ENCODE results near the gene FOSB.
"Not testable (repeated sequence)": the region's sequence is repeated elsewhere in the genome, so short reads cannot be mapped to it uniquely, and the experiment has no call there.

The FOSB gene

DNA sequence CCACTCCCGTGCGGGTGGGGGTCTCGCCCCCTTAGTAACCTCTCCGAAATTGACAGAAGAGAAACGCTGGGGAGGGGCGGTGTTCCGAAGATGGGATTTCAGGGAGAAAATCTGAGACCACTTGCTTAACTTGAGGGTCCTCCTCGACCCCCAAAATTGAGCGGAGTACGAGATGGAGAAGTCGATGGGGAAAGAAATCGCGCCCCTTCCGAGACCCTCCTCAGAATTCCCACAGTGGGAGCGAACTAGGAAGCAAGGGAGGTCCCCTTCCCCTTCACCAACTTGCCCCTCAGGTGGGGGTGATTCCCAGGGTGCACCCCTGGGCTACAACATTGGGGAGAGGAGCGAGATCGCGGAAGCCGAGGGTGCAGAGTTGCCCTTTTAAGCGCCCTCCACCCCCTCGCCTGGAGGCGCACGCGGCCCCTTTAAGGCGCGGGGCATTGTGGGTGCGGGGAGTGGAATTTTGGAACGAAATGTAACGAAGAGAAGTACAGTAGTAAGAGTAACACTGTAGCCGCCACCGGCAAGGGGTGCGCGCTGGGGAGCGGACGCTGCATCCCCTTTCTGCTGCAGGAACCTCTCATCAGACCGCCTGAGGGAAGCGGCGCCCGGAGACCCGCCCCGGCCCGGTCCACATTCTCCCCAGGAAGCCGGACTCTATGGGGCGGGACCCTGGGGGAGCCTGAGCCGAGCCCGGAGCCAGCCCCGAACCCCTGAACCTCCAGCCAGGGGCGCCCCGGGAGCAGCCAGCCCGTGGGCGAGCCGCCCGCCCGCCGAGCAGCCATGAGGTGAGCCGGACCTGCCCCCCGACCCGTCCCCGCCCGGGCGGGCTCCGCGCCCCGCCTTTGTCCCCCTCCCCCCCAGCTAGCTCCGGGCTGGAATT lies 39.4 kb downstream of the FOSB start, which contains the start of gene VASP:
TSS of gene VASP (plus strand) at position 491 of the 883 bp plus-strand sequence. CDS start at position 784, 293 bp downstream.
- DNase-seq = peak; percentile 60

DNA sequence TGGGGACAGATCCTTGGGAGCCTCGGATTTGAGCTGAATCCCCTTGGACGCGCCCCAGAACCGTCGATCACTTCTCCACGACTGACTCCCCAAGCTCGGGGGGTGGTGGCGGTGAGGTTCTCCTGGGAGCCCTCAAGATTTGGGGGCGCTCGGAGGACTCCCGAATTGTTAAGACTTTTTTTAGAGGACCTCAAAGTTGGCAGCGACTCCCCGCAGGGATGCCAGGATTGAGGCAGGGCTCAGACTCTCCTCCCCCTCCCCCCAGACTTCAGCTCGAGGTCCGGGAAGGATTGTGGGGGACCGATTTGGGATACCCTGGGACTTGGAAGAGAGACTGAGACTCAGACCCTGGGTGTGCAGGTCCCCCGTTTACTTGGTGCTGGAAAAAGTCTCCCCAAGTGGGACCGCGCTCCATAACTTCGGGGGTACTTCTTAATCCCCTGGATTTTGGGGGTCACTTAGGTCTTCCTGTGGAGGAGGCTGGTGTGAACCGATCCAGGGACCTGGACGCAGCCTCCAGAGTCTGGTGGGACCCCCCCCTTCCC lies 40.1 kb downstream of the FOSB start:
- no peak for DNase-seq

DNA sequence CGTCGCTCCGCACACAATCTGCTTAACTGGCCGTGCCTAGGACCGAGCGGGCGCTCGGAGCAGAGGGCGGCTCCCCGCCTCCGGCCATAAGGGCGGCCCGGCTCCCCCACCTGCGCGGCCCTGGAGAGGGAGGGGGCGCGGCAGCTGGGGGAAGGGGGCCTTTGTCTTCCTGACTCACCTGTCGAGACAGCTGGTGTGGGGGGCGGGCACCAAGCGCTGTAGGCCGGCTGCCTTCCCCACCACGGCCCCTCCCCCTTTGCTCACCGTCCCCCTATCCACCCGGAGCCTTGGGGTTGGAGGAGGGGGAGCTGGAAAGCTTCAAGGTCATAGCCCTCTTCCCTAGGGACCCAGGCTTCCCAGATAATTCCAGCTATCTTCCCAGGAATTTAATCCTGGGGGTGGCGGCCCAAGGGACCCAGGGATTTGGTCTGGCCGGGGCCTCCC lies 40.6 kb downstream of the FOSB start:
- peak; percentile 56 for DNase-seq

DNA sequence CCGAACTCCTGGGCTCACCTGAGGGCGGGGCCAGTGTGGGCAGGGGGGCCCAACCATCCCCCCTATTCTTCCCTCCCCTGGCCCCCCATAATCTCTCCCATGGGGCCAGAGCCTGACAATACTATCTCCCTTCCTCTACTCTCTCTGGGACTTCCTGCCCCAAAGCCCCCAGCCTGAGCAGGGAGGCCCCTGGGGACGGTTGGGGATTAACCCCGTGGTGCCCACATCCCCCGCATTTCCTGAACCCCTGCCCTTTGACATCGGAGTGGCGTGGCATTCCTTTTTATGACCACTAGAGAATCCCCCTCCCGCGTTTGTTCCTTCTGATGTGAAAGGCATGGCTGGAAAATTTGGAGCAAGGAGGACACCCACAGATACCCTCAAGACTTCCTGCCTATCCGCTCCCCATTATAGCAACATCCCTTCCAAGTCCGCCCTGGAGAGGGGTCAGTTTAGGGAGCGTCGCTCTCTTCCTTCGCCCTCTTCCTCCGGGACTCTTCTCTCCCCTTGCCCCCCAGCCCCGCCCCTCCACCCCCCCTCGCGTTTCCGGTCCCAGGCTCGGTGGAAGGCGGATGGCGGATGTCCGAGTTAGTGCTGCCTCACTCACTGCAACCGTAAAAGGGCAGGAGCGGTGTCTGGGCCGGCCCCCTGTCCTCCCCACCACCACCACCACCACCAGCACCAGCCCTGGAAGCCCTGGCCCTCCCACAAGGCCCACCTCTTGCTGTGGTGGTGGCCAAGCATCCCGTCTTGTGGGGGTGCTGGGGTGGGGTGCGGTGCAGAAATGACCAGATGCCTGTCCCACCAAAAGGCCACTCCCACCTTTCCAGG lies 41.3 kb downstream of the FOSB start:
- DNase-seq = peak; percentile 64

DNA sequence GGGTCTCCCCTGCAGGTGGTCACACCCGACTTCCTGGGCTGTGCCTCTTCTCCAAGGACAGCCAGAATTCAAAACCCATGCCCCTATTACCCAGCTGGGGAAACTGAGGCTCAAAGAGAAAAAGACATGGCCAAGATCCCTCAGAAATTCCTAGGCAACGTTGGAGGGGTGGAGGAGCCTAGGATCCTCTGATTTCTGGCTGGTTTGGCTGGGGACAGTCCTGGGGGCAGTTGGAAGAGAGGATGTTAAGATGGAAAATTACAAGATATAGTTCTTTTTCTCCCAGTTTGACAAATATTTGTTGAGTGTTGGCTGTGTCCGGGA lies 41.9 kb downstream of the FOSB start:
- DNase-seq = no peak

DNA sequence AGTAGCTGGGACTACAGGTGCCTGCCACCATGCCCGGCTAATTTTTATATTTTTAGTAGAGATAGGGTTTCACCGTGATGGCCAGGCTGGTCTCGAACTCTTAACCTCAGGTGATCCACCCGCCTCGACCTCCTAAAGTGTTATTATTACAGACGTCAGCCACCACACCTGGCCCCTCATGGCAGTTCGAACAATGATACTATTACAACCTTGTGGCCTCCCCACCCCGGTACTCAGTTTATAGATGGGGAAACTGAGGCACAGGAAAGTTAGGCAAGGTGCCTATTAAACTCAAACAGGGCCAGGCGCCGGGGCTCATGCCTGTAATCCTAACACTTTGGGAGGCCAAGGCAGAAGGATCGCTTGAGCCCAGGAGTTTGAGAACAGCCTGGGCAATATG lies 42.6 kb downstream of the FOSB start:
- DNase-seq = not testable (repeated sequence)

DNA sequence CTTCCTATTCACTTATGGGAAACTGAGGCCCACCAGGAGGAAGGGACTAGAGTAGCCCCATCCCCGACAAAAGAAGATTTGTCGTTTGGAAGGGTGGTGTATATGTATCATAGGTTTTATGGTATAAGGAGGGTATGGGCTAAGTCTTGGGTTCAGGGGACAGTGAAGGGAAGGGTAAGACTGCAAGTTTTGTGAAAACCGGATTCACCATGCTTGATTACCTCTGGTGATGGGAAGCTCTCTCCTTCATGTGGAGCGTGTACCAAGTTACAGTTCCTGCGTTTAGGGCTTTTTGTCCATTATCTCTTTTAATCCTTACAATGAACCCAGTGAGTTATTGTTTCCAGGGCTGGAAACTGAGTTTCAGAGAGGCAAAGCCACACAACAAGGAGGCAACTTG lies 43.3 kb downstream of the FOSB start:
- no peak for DNase-seq

DNA sequence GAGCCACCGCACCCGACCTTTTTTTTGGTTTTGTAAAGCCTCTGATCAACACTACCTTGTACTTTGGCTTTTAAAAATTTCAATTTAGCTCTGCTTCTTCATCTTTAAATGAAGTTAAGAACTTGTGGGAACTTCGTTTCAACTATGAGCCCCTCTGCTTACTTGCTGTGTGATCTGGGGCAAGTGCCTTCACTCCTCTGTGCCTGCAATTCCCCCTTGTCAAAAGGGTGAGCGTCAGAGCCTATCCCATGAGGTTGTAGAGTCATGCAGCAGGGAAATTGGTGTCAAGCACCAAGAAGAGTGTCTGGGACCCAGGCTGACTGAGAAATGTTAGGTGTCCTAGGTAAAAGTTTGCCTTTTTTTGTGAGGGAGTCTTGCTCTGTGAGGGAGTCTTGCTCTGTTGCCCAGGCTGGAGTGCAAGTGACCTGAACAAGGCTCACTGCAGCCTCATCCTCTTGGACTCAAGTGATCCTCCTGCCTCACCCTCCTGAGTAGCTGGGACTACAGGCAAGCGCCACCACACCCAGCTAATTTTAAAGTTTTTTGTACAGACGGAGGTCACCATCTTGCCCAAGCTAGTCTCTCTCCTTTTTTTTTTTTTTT lies 45.2 kb downstream of the FOSB start:
- no peak for DNase-seq

DNA sequence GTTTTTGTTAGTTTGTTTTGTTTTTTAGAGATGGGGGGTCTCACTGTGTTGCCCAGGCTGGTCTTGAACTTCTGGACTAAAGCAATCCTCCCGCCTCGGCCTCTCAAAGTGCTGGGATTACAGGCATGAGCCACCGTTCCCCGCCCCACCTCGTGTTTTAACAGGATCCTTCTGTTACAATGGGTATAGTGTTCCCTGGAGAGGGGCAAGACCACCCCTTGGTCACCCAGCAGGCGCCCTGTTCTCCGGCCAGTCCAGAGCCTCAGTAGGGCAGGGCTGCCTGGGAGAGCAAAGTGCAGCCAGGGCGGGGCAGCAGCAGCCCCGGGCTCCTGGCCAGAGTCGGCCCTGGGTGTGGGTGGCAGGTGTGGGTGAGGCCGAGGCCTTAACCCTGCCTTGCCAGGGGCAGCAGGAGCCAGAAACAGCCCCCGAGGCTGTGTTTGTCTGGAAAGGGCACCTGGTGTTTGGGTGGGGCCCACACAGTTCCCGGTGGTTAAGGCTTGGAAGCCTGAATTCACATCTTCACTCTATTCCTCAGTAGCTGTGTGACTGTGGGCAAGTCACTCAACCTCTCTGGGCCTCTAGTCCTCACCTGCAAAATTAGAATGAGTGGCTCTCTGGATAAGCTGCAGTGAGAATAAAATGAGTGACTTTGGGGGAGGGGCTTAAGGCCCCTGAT lies 46.7 kb downstream of the FOSB start:
- DNase-seq = no peak

DNA sequence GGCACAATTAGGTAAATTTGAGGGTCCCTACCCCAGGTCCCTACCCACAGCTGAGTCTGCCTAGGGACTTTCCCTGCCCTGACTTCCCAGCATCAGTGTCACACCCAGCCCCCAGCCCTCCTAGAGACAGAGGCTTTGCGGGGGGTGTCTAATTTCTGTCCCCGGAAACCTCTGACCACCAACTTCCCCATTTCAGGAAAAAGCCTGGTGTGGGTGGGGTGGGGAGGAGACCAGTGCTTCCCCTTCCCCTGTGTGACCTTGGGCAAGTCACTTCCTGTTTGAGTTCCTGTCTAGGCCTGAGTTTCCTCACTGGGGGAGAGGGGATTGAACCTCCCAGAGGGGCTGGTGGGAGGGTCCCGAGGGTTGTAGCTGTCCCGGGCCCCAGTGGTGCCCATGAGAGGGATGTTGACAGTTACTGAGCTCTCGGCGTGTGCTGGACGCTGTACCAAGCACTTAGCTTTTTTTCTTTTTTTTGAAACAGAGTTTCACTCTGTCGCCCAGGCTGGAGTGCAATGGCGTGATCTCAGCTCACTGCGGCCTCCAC lies 47.4 kb downstream of the FOSB start:
- no peak for DNase-seq

DNA sequence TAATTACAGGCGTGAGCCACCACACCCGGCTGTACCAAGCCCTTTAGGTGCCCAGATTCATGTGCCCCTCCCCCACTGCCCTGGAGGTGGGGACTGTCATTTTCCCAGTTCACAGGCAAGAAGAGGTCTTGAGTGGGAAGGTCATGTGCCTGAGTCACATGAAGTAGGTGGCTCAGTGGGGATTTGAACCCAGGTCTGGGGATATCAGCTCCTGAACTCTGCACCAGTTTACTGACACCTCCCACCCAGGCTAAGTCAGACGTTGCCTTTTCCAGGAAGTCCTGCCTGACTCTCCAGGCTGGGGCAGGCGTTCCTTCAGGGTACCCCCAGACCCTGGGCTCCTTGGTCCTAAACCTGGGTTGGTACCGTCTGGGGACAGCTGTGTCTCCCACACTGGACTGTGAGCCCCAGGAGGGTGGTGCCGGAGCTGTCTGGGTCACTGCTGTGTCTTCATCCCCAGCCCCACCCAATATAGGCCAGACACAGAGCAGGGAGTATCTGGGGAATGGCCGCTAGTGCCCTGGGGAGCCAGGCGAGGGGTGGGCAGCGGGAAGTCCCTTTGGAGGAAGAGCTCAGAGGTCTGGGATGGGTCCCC lies 48.1 kb downstream of the FOSB start:
- DNase-seq = no peak

DNA sequence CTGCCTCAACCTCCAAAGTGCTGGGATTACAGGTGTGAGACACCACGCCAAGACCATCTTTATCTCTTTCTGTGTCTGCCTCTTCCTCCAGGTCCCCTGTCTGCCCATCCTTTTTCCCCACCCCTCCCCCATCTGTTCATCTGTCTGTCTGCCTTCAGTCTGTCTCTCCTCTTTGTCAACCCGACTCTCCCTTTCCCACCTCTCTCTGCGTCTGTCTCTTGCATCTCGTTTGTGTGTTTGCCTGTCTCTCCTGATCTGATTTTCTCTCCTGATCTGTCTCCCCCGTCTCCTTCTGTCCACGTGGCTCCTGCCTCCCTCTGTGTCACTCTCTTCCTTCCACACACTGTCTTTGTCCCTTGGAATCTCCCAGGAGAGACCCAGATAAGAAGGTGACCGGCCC lies 49.4 kb downstream of the FOSB start:
- no peak for DNase-seq

DNA sequence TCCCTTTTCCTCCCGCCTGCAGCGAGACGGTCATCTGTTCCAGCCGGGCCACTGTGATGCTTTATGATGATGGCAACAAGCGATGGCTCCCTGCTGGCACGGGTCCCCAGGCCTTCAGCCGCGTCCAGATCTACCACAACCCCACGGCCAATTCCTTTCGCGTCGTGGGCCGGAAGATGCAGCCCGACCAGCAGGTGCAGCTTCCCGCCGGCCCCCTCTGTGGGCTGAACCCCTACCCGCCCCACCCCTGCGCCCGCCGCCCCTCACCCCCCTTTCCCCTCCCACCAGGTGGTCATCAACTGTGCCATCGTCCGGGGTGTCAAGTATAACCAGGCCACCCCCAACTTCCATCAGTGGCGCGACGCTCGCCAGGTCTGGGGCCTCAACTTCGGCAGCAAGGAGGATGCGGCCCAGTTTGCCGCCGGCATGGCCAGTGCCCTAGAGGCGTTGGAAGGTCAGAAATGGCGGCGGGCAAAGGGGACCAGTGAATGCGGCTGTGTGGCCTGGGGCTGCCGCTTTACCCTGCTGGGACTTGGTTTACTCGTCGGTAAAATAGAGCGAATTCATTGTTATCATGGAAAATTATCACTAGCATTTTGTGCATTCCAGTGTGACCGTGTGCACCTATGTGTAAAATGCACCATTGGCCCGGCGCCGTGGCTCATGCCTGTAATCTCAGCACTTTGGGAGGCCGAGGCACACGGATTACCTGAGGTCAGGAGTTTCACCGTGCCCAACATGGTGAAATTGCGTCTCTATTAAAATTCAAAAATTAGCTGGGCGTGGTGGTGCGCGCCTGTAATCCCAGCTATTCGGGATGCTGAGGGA lies 50.1 kb downstream of the FOSB start:
- no peak for DNase-seq

DNA sequence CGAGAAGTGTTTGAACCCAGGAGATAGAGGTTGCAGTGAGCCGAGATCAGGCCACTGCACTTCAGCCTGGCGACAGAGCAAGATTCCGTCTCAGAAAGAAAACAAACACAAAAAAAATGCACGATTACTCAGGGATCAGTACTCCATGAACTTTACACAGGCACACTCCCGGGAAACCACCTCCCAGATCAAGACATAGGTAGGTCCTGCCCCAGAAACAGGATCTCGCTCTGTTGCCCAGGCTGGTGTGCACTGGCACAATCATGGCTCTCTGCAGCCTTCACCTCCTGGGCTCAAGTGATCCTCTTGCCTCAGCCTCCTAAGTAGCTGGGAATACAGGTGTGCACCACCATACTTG lies 50.7 kb downstream of the FOSB start:
- DNase-seq = no peak

DNA sequence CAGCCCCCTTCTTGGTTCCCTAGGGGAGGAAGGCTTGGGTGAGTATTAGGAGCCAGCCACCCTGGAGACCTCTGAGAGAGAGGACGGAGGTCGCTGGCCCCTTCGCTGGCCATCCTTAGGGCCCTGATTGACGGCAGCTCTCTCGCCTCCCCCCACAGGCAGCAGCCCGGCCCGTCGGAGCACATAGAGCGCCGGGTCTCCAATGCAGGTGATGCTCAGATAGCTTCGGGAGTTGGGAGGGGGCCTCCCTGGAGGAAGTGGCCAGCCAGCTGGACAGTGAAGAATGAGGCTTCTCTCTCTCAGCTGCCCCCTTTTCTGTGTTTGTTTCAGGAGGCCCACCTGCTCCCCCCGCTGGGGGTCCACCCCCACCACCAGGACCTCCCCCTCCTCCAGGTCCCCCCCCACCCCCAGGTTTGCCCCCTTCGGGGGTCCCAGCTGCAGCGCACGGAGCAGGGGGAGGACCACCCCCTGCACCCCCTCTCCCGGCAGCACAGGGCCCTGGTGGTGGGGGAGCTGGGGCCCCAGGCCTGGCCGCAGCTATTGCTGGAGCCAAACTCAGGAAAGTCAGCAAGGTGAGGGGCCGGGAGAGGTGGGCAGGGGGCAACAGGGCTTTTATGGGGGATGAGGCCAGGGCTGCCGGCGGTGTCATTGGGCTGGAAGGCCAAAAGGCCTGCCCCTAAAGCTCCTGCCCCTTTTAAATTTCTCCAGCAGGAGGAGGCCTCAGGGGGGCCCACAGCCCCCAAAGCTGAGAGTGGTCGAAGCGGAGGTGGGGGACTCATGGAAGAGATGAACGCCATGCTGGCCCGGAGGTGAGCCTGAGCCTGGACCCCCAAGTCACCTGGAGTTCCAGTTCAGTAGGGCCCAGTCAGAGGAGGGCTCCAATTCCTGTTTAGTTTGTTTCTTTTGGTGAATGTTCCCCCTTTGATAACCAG lies 54.5 kb downstream of the FOSB start:
- DNase-seq = no peak

DNA sequence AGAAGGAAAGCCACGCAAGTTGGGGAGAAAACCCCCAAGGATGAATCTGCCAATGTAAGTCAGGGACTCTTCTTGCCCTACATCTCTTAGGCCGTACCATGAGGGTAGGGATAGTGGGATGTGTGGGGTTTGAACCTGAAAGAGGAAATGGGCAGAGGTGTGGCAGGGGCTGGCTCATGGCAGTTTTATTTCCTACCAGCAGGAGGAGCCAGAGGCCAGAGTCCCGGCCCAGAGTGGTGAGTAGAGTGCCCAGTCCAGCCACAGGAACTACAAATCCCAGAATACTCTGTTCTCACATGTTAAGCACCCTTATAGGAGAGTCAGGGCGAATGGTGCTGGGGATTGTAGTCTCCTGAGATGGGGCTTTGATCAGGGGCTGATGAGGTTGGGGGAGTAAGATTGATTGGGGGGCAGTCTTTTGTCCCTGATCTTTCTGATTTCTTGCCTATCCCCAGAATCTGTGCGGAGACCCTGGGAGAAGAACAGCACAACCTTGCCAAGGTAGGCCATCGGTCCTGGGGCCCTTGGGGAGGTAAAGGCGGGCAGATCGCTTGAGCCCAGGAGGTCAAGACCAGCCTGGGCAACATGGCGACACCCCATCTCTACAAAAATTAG lies 56.0 kb downstream of the FOSB start:
- DNase-seq = peak; percentile 83

DNA sequence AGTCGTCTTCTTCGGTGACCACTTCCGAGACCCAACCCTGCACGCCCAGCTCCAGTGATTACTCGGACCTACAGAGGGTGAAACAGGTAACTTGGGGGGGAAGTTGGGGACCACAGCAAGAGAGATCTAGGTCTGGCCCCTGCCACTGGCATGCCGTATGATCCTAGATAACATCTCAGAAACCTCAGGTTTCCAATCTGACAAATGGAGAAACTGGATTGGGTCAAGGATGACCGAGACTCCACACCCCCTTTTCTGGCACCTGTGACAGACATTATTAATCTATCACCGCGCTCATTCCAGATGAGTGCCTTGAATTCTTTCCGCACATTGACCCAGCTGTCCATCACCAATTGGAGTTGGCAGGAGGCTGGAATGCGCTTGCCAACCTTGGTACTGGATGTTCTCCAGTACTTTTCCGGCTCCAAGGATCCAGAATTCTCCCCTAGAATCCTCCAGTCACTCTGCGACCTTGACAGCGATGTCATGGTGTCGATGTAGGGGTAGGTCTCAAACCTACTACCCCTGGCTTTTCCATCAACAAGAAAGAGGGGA lies 56.9 kb downstream of the FOSB start:
- DNase-seq = no peak
